Stimulated activated memory B cell treated with anti-CD40 and anti-IgM and Interleukin-4, amounts not matched to agents 10 μg/mL and 1 μg/mL and 100 μg/mL, for 72 hours (primary cell): ENCODE data around the gene GUCD1.
"Not testable (repeated sequence)": the region's sequence is repeated elsewhere in the genome, so short reads cannot be mapped to it uniquely, and the experiment has no call there.

ENCODE experiments used
- ATAC-seq: fragments of 150-1000 bp; cut with Tn5 transposase; 2 replicates; pipeline ENCODE4 v1.10.0; 2021
- H3K27ac Mint-ChIP-seq: one replicate; pipeline ENCODE4 v1.8.0; 2022; ENCODE audit warnings: mild to moderate bottlenecking, mixed read lengths
- H3K27me3 Mint-ChIP-seq: one replicate; pipeline ENCODE4 v1.8.0; 2022; ENCODE audit warnings: mixed read lengths
- H3K36me3 Mint-ChIP-seq: one replicate; pipeline ENCODE4 v1.8.0; 2022; ENCODE audit warnings: mixed read lengths
- H3K4me1 Mint-ChIP-seq: one replicate; pipeline ENCODE4 v1.8.0; 2022; ENCODE audit warnings: mixed read lengths
- H3K4me3 Mint-ChIP-seq: one replicate; pipeline ENCODE4 v1.8.0; 2022; ENCODE audit warnings: mild to moderate bottlenecking, moderate library complexity, mixed read lengths
- H3K9me3 Mint-ChIP-seq: one replicate; pipeline ENCODE4 v1.8.0; 2022; ENCODE audit warnings: mixed read lengths

The GUCD1 gene

DNA sequence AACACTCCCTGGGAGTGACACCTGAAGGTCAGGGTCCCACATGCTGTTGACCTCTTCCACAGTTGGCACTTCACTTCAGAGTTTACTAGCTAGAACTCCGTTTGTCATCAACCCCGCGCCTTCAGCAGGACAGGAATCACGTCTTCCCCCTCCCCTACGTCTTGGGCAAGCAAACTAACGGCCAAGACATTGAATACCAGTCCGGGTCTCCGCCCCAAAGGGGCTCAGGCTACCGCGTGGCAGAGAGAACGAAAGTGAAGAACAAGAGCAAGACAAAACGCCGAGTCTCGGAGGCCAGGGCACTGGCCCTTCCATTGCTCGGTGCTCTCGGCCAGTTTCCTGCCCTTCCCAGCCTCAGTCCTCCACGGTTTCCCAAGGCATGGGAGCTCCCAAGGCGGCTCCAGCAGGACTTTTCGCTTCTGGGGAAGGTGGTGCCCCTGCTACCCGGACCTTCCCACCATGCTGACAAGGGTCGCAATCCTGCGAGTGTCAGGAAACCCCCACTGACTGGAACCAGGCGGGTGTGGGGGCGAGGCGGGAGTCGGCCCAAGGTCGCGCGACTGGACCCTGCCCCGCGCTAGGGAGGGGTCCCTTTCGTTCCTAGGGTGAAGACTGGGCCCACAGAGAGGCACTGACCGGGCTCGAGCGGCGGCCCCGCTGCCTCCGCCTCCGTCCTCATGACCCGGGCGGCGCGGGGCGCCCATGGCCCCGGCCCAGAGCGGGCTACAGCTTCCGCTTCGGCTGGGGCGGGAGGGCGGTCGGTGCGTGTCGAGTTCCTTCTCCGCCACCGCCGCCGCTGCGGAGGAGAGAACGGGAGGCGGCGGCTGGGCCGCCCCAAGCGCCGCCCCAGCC lies at the start of gene GUCD1:
GUCD1 (minus strand) TSS at position 826 of the 852 bp plus-strand sequence; CDS start at position 679, 147 bp downstream.
- ATAC-seq = no peak
- no peaks in the 10 kb centered on the region for H3K9me3 Mint-ChIP-seq
- peaks cover 77% of the 10 kb centered on the region for H3K4me1 Mint-ChIP-seq

DNA sequence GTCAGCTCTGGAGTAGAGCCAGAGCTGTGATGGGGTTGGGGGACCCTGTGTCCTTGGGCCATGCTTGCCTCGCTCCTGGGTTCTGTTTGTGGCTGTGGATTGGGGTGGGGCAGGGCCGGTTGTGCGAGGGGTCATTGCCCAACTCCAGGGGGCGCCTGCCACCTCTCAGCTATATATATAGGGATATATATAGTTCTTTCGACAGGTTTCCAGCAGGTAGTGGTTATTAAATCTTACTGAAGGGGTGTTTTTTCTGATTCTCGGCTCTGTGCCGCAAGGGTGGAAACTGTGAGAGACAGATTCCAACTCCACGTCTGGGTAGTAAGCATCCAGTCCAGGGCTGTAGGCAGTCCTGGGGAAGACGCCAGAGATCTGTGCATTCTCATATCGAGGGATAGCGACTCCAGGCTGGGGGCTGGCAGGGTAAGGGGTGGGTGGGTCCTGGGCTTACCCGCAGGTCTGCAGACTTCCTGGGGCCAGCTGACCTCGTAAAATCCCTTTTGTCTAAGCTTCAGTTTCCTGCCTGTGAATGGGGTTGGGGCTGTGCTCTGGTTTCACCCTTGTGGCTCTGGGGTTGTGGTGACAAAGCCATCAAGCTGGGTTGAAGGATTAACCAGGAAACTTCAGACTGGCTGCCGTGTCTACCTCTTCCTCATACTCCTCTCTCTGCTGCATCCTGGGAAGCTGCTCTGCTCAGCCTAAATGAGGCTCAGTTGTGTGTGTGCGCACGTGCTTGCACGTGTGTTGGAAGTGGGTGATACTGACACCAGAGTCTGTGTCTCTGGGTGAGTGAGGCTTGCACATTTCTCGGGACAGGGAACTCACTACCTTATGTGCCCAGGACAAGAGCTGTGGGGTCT lies 49.1 kb upstream of the GUCD1 start:
- H3K9me3 Mint-ChIP-seq, H3K36me3 Mint-ChIP-seq, H3K27me3 Mint-ChIP-seq, H3K4me3 Mint-ChIP-seq: not testable (repeated sequence)
- Mint-ChIP-seq H3K4me1 (peaks cover 30% of the 10 kb centered on the region), H3K27ac (peak overlapping the region; percentile 49)
- peak; percentile 14 for ATAC-seq

More for the DNA sequence above, at the start of gene GUCD1:
- H3K27ac Mint-ChIP-seq = peak within 1 kb of the TSS; percentile 91
- H3K4me3 Mint-ChIP-seq = peak within 1 kb of the TSS; percentile 97
- H3K27me3 Mint-ChIP-seq = no peaks in the 10 kb centered on the region
- peaks cover 29% of the 10 kb centered on the region for H3K36me3 Mint-ChIP-seq

DNA sequence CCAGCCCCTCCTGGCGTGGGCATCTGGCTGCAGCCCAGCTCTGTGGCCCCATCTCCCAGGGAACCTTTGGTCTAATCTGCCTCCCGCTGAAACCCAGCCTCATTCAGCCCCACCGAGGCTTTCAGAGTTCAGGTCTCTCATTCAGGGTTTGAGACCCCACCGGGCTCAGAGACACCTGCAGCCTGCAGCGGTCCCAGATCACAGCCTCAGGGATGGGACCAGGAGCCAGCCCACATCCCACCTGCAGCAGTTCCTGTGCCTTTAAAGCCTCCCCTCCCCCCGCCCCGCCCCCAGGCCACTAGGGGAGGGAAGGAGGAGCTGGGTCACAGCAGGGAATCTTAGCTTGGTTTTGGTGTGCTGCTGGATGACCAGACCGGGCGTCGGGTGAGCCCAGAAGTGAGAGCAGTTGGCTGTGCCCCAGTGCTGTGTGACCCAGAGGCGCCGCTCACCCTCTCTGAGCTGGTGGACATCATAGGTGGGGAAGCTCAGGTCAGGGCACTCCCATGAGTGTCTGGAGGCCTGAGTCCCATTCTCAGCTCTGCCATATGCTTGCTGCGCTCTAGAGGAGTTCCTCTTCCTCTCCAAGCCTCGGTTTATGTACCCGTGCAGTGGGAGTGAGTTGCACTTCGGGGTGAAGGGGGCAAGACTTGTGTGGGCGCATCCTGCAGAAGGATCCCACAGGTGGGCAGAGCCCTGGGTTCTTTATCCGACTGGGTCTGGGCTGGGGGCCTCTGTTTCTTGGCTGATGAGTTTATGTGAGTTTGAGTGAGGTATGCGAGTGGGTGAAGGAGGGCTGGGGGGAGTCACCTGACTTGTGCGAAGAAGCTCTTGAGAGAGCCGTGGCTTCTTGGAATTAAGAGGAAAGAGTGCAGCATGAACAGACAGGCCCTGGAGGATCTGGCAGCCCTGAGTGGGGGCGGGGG lies 48.2 kb upstream of the GUCD1 start, which contains the start of gene GGT1:
GGT1 (plus strand) TSS at position 347 of the 923 bp plus-strand sequence. CDS start 7,889 bp downstream, outside the sequence.
- not testable (repeated sequence) for H3K9me3 Mint-ChIP-seq, ATAC-seq, H3K36me3 Mint-ChIP-seq, H3K27me3 Mint-ChIP-seq, H3K4me3 Mint-ChIP-seq
- H3K4me1 Mint-ChIP-seq = peaks cover 26% of the 10 kb centered on the region
- peak within 1 kb of the TSS; percentile 49 for H3K27ac Mint-ChIP-seq

DNA sequence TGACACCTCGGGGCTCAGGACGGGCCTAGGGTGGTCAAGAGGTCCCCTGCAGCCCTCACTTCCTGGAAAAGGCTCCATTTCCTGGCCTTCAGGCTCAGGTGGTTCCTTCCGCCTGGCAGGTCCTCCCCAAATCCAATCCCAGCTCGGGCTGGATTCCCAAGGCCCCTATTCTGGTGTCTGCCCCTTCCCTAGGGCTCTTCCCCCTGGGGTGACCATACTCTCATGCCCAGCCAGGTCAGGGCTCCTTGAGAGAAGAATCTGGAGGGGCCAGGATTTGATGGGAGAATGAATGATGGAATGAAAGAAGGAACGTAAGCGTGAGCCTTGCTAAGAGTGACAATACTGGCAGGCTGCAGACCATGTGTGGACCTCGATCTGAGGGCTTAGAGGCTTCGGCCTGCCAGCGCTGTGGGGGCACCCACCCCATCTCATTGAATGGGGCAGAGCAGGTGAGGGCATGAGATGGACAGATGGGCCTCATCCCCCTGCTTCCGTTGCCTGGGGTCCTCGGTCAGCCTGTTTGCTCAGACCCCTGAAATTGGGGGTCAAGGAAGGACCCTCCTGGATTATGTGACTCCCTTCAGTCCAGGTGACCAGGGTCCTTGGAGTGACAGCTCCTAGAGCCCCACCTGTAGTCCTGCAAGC lies 47.3 kb upstream of the GUCD1 start:
- not testable (repeated sequence) for H3K9me3 Mint-ChIP-seq, H3K27me3 Mint-ChIP-seq, H3K4me3 Mint-ChIP-seq, H3K27ac Mint-ChIP-seq, ATAC-seq, H3K36me3 Mint-ChIP-seq
- peaks cover 18% of the 10 kb centered on the region for H3K4me1 Mint-ChIP-seq

DNA sequence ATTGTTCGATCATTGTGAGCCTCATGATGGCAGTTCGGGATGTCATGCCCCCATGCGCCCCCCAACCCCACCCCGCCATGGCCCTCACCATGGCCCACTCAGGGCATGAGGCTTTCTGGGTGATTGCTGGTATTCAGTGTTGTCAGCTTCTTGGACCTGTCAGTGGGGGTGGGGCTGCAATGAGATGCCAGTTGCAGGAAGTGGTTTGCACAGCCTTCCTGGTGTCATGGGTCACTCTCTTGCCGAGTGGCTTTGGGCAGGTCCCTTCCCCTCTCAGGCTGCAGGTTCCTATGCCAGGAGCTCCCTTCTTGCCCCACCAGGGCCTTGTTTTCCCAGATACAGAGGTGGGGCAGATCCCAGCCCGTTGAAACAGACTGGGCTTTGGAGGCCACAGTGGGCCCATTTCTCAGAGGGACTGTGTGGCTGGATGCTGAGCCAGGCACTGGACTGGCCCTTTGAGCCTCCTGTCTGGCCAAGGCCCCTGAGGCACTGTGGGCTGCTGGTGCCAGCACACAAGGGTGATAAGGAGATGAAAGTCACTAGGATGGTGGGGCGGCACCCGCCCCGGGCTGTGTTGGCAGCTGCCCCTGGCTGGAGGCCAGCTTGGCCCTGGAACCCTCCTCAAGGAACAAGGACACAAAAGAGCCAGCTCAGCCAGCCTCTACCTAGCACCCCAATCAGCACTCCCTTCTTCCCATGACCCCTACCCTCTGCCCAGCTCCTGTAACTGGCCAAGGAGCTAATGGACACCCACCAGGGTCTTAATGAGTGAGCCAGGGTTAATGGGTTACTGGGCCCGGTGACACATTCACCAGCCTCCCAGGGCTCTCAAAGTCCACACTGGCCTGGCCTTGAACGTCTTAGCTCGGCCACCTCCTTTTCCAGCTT lies 46.5 kb upstream of the GUCD1 start:
- H3K9me3 Mint-ChIP-seq = no peaks in the 10 kb centered on the region
- no peaks in the 10 kb centered on the region for H3K27me3 Mint-ChIP-seq
- H3K36me3 Mint-ChIP-seq = no peaks in the 10 kb centered on the region
- H3K4me1 Mint-ChIP-seq = peaks cover 18% of the 10 kb centered on the region
- ATAC-seq = no peak
- no peak overlapping the region for H3K4me3 Mint-ChIP-seq
- H3K27ac Mint-ChIP-seq = no peak overlapping the region

DNA sequence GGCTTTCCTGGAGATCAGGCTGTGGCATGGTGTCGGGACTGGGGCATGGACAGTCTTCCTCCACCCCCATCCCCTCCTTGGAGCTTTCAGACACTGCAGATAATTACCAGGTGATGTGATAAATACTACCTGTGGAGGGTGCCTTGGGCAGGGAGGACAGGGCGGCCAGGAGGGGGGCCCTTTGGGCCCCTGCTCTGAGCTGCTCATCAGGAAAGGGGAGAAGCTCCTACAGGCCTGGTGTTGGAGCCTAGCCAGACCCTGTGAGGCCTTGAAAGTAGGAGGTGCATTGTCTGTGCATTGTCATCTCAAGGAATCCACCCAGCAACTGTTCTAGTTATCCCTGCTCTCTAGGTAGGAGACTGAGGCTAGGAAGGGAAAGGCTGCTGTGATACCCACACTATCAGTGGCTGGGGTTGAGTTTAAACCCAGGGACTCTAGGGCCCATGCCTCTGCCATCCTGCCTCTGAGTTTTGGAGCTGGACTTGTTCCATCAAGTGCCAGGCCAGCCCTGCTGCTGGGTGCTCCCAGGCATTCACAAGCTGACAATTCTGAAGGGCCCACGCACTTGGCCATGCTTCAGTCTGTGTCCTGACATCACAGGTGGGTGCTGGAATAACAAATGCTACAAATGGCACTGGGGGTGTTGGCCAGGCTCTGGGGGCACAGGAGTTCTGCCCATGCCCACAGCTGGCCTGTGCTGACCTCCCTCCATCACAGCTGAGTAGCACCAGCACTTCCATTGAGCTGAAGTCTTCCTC lies 45.2 kb upstream of the GUCD1 start:
- H3K27ac Mint-ChIP-seq, H3K27me3 Mint-ChIP-seq, H3K36me3 Mint-ChIP-seq, ATAC-seq, H3K4me3 Mint-ChIP-seq, H3K9me3 Mint-ChIP-seq: not testable (repeated sequence)
- H3K4me1 Mint-ChIP-seq = peaks cover 18% of the 10 kb centered on the region

DNA sequence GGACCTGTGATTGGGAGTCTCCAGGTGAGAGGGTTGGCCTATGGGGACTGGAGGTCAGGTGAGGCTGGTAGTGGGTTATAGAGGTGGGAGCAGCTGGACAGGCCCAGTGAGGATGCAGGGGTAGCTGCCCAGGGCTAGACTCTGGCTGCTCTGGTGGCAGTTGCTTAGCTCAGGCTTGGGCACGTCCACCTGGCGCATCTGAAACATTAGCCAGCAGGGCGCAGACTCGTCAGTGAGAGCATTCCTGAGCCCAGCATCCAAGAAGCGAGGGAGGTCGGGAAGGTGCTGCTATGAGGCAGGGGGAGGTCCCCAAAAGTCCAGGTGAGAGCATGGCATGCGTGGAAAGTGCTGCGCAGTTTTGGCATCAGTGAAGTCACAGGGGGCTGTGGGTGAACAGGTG lies 44.6 kb upstream of the GUCD1 start:
- Mint-ChIP-seq H3K27ac (no peak overlapping the region), H3K4me1 (peaks cover 18% of the 10 kb centered on the region), H3K36me3 (no peaks in the 10 kb centered on the region), H3K4me3 (no peak overlapping the region), H3K9me3 (no peaks in the 10 kb centered on the region), H3K27me3 (no peaks in the 10 kb centered on the region)
- ATAC-seq = no peak

DNA sequence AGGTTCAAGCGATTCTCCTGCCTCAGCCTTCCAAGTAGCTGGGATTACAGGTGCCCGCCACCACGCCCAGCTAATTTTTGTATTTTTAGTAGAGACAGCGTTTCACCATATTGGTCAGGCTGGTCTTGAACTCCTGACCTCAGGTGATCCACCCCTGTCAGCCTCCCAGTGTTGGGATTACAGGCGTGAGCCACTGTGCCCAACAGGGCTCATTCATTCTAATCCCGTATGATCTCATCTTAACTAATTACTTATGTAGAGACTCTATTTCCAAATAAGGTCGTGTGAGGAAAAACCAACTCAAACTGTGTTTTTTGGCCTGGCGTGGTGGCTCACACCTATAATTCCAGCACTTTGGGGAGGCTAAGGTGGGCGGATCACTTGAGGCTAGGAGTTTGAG lies 42.1 kb upstream of the GUCD1 start:
- not testable (repeated sequence) for H3K27me3 Mint-ChIP-seq, ATAC-seq, H3K9me3 Mint-ChIP-seq, H3K4me3 Mint-ChIP-seq, H3K27ac Mint-ChIP-seq, H3K36me3 Mint-ChIP-seq
- peaks cover 11% of the 10 kb centered on the region for H3K4me1 Mint-ChIP-seq

DNA sequence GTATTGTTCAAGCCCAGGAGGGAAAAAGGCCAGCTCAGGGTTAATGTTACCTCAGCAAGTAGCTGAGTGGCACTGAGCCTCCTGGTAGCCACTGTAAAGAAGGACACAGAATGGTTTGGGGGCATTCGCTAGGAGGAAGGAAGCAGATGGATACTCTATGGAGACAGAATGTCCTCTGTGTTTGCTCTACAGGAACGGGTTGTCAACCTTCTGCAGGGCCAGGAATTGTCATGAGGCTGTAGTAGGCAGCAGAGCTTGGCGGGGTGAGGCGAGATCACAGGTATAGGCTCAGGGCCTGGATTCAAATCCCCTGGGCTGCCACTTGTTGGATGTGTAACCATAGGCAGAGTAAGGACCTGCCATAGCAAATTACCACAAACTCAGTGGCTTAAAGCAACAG lies 40.9 kb upstream of the GUCD1 start:
- Mint-ChIP-seq H3K4me1 (peaks cover 6% of the 10 kb centered on the region), H3K36me3 (no peaks in the 10 kb centered on the region), H3K9me3 (no peaks in the 10 kb centered on the region), H3K4me3 (no peak overlapping the region), H3K27me3 (no peaks in the 10 kb centered on the region), H3K27ac (no peak overlapping the region)
- ATAC-seq = no peak

DNA sequence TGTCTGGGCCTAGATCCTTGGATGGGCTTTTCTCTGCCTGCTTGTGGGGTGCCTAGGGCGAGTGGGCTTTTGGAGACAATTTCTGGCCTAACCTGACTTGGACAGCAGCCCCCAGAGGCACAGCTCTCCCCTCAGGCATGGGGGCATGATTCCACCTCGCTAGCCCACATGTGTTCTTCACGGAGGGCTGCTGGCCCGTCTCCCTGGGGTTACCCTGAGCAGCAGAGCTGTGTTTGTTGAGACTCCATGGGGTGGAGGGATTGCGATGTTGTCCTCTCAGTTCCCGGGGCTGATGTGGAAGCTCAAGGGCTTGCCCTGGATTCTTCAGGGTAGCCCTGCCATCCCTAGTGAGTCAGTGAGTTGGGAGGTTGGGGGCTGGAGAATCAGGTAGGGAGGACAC lies 40.3 kb upstream of the GUCD1 start:
- Mint-ChIP-seq H3K4me3 (no peak overlapping the region), H3K9me3 (no peaks in the 10 kb centered on the region), H3K4me1 (peaks cover 6% of the 10 kb centered on the region), H3K36me3 (no peaks in the 10 kb centered on the region), H3K27me3 (no peaks in the 10 kb centered on the region), H3K27ac (no peak overlapping the region)
- no peak for ATAC-seq

DNA sequence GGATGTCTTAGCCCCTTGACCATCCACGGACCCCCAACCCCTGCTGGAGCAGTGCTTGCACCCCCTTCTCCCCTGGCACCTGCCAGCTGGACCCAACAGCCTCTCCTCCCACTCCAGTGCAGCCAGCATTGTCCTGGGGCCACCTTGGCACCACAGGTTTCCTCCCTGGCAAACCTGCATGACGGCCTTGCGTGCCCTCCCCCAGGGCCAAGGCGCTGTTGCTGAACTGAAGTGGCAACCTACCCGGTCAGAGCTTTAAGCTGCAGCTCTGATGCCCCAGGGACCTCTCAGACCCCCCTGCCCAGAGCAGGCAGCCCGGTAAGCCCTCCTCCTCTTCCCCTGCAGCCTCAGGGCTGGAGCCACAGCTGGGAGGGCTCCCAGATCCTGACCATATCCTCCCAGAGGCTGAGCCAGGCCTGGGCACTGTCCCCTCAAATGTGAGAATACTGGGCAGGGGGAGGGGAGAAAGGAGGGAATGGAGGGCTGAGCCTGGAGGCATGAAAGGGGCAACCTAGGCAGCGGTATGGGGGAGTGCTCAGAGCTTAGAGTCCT lies 39.7 kb upstream of the GUCD1 start:
- Mint-ChIP-seq H3K36me3 (no peaks in the 10 kb centered on the region), H3K4me3 (no peak overlapping the region), H3K4me1 (peaks cover 6% of the 10 kb centered on the region), H3K9me3 (no peaks in the 10 kb centered on the region), H3K27me3 (no peaks in the 10 kb centered on the region), H3K27ac (no peak overlapping the region)
- ATAC-seq = no peak

DNA sequence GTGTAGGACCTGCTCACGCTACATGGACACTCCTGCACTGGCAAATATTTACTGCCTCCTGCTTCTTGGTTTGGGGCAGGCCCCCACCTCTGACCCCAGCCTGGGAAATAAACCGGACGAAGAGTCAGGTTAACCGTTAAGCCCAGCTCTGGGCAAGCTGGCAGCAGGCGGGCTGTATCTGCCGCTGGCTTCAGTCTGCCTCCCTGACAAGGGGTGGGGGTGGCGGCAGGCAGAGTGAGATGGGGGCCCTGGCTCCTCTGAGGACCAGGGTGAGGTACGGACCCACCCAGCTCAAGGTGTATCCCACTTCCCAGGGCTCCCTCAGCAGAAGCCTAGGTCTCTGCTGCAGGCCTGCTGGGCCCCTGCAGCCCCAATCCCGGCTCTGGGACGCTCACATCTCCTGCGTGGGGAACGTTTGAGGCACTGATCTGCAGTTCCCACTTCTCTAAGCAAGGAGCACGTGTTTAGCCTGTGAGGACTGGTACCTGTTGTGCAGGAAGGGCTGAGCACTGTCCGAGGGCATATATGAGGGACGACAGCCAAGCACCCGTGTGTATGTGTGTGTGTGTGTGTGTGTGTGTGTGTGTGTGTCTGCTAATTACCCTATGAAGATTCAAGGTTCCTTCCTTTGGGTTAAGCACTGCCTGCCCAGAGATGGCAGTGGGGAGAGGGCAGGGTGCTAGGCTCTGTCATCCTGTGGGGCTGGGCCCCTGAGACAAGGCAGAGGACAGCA lies 39.1 kb upstream of the GUCD1 start:
- peak overlapping the region; percentile 71 for H3K4me3 Mint-ChIP-seq
- peaks cover 6% of the 10 kb centered on the region for H3K4me1 Mint-ChIP-seq
- no peak overlapping the region for H3K27ac Mint-ChIP-seq
- ATAC-seq = no peak
- no peaks in the 10 kb centered on the region for H3K36me3 Mint-ChIP-seq
- no peaks in the 10 kb centered on the region for H3K9me3 Mint-ChIP-seq
- H3K27me3 Mint-ChIP-seq = no peaks in the 10 kb centered on the region

DNA sequence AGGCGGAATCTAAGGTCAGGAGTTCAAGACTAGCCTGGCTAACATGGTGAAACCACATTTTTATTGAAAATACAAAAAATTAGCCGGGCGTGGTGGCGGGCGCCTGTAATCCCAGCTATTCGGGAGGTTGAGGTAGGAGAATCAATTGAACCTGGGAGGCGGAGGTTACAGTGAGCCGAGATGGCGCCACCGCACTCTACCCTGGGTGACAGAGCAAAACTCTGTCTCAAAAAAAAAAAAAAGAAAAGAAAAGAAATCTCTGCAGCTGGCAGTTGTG lies 38.6 kb upstream of the GUCD1 start:
- not testable (repeated sequence) for ATAC-seq, H3K9me3 Mint-ChIP-seq, H3K27me3 Mint-ChIP-seq, H3K4me1 Mint-ChIP-seq, H3K36me3 Mint-ChIP-seq, H3K27ac Mint-ChIP-seq
- peak overlapping the region; percentile 71 for H3K4me3 Mint-ChIP-seq
